ENCODE results near the gene DHDH. TPM values are rescaled to one million over a fixed set of nuclear protein-coding genes. Genes with fewer than 3 reads are reported as not detected.
A peak's percentile ranks its signal among the peaks of the same experiment; 100 is the strongest.

Gene DHDH
- total RNA-seq, 1 donor from 2014 or later: 1.4 TPM

DNA sequence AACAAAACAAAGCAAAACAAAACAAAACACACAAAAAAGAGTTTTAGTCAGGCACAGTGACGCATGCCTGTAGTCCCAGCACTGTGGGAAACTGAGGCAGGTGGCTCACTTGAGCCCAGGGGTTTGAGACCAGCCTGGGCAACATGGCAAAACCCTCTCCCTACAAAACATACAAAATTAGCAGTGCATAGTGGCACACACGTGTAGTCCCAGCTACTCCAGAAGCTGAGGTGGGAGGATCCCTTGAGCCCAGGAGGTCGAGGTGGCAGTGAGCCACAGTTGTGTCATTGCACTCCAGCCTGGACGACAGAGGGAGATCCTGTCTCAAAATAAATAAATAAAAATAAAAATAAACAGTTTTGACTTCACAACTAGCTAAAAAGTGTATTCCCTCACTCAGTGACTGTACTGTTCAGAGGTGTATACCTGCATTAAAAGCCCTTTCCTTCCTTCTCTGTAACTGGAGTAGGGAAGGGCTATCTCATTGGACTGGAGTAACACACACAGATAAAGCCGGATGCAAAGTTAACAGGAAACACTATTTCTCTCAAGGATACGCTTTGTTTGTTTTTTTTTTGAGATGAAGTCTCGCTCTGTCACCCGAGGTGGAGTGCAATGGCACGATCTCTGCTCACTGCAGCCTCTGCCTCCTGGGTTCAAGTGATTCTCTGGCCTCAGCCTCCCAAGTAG lies 17.5 kb downstream of the DHDH start:
- TF ChIP-seq, protein P1, sequence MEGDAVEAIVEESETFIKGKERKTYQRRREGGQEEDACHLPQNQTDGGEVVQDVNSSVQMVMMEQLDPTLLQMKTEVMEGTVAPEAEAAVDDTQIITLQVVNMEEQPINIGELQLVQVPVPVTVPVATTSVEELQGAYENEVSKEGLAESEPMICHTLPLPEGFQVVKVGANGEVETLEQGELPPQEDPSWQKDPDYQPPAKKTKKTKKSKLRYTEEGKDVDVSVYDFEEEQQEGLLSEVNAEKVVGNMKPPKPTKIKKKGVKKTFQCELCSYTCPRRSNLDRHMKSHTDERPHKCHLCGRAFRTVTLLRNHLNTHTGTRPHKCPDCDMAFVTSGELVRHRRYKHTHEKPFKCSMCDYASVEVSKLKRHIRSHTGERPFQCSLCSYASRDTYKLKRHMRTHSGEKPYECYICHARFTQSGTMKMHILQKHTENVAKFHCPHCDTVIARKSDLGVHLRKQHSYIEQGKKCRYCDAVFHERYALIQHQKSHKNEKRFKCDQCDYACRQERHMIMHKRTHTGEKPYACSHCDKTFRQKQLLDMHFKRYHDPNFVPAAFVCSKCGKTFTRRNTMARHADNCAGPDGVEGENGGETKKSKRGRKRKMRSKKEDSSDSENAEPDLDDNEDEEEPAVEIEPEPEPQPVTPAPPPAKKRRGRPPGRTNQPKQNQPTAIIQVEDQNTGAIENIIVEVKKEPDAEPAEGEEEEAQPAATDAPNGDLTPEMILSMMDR (conservative IDR thresholded peaks at IDR 0.05): no peak
- no peak for DNase-seq (ENCODE audit: extremely low spot score, unreplicated experiment)
- no peak overlapping the region for H3K27ac Mint-ChIP-seq
- no peaks in the 10 kb centered on the region for H3K27me3 Mint-ChIP-seq
- no peak overlapping the region for H3K4me3 Mint-ChIP-seq
- peaks cover 12% of the 10 kb centered on the region for H3K4me1 Mint-ChIP-seq (ENCODE audit: unreplicated experiment)
- no peaks in the 10 kb centered on the region for H3K9me3 Mint-ChIP-seq
- no peaks in the 10 kb centered on the region for H3K36me3 Mint-ChIP-seq

DNA sequence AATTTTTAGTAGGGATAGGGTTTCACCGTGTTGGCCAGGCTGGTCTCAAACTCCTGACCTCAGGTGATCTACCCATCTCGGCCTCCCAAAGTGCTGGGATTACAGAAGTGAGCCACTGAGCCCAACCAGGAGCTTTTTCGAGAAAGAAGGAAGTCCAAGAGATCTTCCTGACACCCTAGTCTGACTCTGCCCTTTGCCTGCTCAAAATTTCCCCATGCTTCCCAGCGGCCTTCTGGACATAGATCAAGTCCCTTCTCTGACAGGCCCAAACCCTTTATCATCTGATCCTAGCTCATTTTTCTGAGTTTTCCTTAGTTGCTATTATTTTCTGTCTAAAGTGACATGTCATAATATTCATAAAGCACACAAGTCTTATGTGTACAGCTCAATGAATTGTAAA lies 19.6 kb downstream of the DHDH start:
- Mint-ChIP-seq H3K9me3 (no peaks in the 10 kb centered on the region), H3K4me3 (no peak overlapping the region), H3K4me1 (ENCODE audit: unreplicated experiment) (peaks cover 16% of the 10 kb centered on the region)

DNA sequence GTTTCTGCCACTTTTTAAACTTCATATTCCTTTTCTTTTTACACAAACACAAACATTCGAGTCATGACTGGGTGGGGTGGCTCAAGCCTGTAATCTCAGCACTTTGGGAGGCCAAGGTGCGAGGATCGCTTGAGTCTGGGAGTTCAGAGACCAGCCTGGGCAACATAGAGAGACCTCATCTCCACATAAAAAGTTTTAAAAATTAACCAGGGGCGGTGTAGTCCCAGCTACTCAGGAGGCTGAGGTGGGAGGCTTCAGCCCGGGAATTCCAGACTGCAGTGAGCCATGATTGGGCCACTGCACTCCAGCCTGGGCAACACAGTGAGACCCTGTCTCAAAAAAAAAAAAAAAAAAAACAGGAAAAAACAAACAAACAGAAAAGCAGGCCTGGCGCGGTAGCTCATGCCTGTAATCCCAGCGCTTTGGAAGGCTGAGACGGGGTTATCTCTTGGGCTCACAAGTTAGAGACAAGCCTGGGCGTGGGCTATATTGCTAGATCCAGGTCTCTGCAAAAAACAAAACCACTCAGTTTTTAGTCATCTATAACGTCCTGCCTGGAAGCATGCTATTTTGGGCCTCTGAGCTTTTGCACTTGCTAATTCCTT lies 20.6 kb downstream of the DHDH start:
- Mint-ChIP-seq H3K4me3 (peak overlapping the region; percentile 92), H3K4me1 (ENCODE audit: unreplicated experiment) (peaks cover 16% of the 10 kb centered on the region), H3K27ac (peak overlapping the region; percentile 93), H3K36me3 (peaks cover 11% of the 10 kb centered on the region), H3K9me3 (no peaks in the 10 kb centered on the region), H3K27me3 (no peaks in the 10 kb centered on the region)
- no peak for DNase-seq (ENCODE audit: extremely low spot score, unreplicated experiment)
- TF ChIP-seq, protein P1 (conservative IDR thresholded peaks at IDR 0.05): no peak

More for the DNA sequence above, 19.6 kb downstream of the DHDH start:
- Mint-ChIP-seq H3K36me3 (peaks cover 11% of the 10 kb centered on the region), H3K27ac (no peak overlapping the region), H3K27me3 (no peaks in the 10 kb centered on the region)
- no peak for DNase-seq (ENCODE audit: extremely low spot score, unreplicated experiment)
- TF ChIP-seq, protein P1 (conservative IDR thresholded peaks at IDR 0.05): no peak

DNA sequence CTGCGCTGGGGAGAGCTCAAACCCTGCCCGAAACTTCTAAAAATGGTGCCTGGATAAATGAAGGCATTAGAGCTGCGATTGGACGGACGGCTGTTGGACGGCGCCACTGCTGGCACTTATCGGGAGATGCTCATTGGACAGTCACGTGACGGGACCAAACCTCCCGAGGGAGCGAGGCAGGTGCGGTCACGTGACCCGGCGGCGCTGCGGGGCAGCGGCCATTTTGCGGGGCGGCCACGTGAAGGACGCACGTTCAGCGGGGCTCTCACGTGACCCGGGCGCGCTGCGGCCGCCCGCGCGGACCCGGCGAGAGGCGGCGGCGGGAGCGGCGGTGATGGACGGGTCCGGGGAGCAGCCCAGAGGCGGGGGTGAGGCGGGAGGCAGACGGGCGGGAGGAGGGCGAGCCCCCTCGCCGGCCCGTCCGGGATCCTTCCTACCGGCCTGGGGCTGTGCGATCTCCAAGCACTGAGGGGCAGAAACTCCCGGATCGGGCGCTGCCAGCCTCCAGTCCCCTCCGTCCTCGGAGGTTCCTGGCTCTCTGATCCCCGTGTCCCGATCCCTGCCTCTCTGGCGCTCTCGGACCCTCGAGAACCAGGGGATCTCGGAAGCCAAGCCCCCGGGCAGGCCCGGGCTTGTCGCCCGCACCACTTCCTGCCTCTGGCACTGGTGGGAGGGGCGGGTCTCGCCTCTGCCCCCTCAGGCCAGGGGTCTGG lies 21.3 kb downstream of the DHDH start, which contains the start of gene BAX:
TSS of gene BAX (plus strand) at position 281 of the 713 bp plus-strand sequence. CDS start at position 335, 54 bp downstream.
- Mint-ChIP-seq H3K9me3 (no peaks in the 10 kb centered on the region), H3K27ac (peak within 1 kb of the TSS; percentile 93), H3K4me1 (ENCODE audit: unreplicated experiment) (peaks cover 16% of the 10 kb centered on the region), H3K4me3 (peak within 1 kb of the TSS; percentile 92), H3K36me3 (peaks cover 11% of the 10 kb centered on the region), H3K27me3 (no peaks in the 10 kb centered on the region)
- peak; percentile 100 for DNase-seq (ENCODE audit: extremely low spot score, unreplicated experiment)
- TF ChIP-seq, protein P1 (conservative IDR thresholded peaks at IDR 0.05): peak; percentile 16

DNA sequence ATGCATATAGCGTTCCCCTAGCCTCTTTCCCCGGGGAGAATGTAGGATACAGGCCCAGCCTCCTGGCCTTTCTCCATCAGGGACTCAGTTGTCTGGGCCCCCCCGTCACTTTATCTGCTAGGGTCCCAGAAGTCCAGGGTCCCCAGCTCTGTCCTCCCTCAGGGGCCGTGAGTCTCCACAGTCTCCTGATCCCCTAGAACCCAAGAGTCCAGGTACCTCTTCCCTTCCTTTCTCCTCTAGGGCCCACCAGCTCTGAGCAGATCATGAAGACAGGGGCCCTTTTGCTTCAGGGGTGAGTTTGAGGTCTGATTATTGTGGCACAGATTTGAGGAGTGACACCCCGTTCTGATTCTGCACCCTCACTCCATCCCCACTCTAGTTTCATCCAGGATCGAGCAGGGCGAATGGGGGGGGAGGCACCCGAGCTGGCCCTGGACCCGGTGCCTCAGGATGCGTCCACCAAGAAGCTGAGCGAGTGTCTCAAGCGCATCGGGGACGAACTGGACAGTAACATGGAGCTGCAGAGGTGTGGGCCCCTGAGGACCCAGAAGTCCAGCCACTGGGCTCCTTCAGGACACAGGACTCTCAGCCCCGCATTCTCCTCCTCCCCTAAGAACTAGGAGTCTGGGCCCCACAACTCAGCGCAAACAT lies 21.9 kb downstream of the DHDH start:
- H3K4me1 Mint-ChIP-seq (ENCODE audit: unreplicated experiment): peaks cover 16% of the 10 kb centered on the region
- H3K4me3 Mint-ChIP-seq: peak overlapping the region; percentile 90
- DNase-seq (ENCODE audit: extremely low spot score, unreplicated experiment): no peak
- peak overlapping the region; percentile 62 for H3K27ac Mint-ChIP-seq
- H3K36me3 Mint-ChIP-seq: peaks cover 11% of the 10 kb centered on the region
- H3K27me3 Mint-ChIP-seq: no peaks in the 10 kb centered on the region
- TF ChIP-seq, protein P1 (conservative IDR thresholded peaks at IDR 0.05): no peak
- H3K9me3 Mint-ChIP-seq: no peaks in the 10 kb centered on the region
